Measurements from ENCODE around the gene DYNLRB1.

DYNLRB1 gene

DNA sequence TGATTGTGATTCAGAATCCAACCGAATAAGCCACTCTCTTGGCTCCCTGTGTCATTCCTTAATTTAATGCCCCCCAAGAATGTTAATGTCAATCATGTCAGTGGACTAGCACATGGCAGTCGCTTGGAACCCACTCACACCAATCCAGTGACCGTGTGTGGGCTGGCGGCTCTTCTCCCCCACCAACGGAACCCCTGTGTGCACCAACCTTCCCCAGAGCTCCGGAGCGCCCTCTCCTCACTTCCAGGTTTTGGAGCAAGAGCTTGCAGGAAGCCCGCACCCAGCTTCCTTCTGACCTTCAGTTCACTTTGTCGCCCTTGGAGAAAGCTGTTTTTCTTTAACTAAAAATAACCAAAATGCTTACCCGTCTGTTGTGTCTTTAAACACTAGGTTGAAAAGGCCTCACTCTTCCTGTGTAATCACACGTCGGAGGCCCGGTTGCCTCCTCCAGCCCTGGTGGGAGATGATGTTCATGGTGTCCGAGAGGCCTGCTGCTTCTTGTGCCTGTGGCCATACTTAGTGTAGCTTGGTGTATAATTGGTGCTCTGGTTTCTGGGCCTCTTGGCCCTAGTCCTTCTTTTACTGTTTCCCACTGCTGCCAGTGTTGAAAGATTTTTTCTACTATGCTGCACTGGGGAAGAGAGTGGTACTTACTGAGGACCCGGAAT, 24.5 kb downstream of the DYNLRB1 start:
- Histone ChIP-seq H3K27me3 (ENCODE audit: control insufficient read depth in 2 of 2, insufficient read depth in 2 of 2, low read length in 2 of 2) (no peaks in the 10 kb centered on the region), H3K9me3 (ENCODE audit: control insufficient read depth in 2 of 2, low read length in 2 of 2) (no peaks in the 10 kb centered on the region), H3K36me3 (ENCODE audit: control insufficient read depth in 2 of 2, insufficient read depth in 2 of 2, low read length in 2 of 2) (peaks cover 38 to 51% of the 10 kb centered on the region in 2 donors), H3K9ac (ENCODE audit: low read depth in 1 of 2, low read length in 2 of 2) (no peak overlapping the region), H3K4me3 (ENCODE audit: low read length in 2 of 2) (no peak overlapping the region), H3K27ac (ENCODE audit: low read depth in 2 of 2, low read length in 2 of 2) (no peak overlapping the region), H3K4me1 (ENCODE audit: control insufficient read depth in 2 of 2, insufficient read depth in 2 of 2, low read length in 2 of 2) (peaks cover 11 to 13% of the 10 kb centered on the region in 2 donors)

- H3K27me3 ChIP-seq (ENCODE audit: control insufficient read depth in 2 of 2, insufficient read depth in 2 of 2, low read length in 2 of 2) = no peaks in the 10 kb centered on the region
- H3K4me1 ChIP-seq (ENCODE audit: control insufficient read depth in 2 of 2, insufficient read depth in 2 of 2, low read length in 2 of 2) = peaks cover 11 to 13% of the 10 kb centered on the region in 2 donors
- no peak overlapping the region for H3K9ac ChIP-seq (ENCODE audit: low read depth in 1 of 2, low read length in 2 of 2)
- H3K4me3 ChIP-seq (ENCODE audit: low read length in 2 of 2) = no peak overlapping the region
- no peak overlapping the region for H3K27ac ChIP-seq (ENCODE audit: low read depth in 2 of 2, low read length in 2 of 2)
- peaks cover 33 to 44% of the 10 kb centered on the region in 2 donors for H3K36me3 ChIP-seq (ENCODE audit: control insufficient read depth in 2 of 2, insufficient read depth in 2 of 2, low read length in 2 of 2)
- no peaks in the 10 kb centered on the region for H3K9me3 ChIP-seq (ENCODE audit: control insufficient read depth in 2 of 2, low read length in 2 of 2)
Measured at GRCh38 chr20:34541264-34541901, 25.2 kb downstream of the DYNLRB1 start.

- no peak overlapping the region for H3K4me3 ChIP-seq (ENCODE audit: low read length in 2 of 2)
- H3K27me3 ChIP-seq (ENCODE audit: control insufficient read depth in 2 of 2, insufficient read depth in 2 of 2, low read length in 2 of 2) = no peaks in the 10 kb centered on the region
- no peak overlapping the region for H3K9ac ChIP-seq (ENCODE audit: low read depth in 1 of 2, low read length in 2 of 2)
- H3K36me3 ChIP-seq (ENCODE audit: control insufficient read depth in 2 of 2, insufficient read depth in 2 of 2, low read length in 2 of 2) = peaks cover 29 to 40% of the 10 kb centered on the region in 2 donors
- H3K9me3 ChIP-seq (ENCODE audit: control insufficient read depth in 2 of 2, low read length in 2 of 2) = no peaks in the 10 kb centered on the region
- peaks cover 13% of the 10 kb centered on the region in 2 donors for H3K4me1 ChIP-seq (ENCODE audit: control insufficient read depth in 2 of 2, insufficient read depth in 2 of 2, low read length in 2 of 2)
- no peak overlapping the region for H3K27ac ChIP-seq (ENCODE audit: low read depth in 2 of 2, low read length in 2 of 2)
Measured at GRCh38 chr20:34541917-34542316, 25.7 kb downstream of the DYNLRB1 start.

GRCh38 chr20:34542439-34542838, 26.2 kb downstream of the DYNLRB1 start:
- Histone ChIP-seq H3K9ac (ENCODE audit: low read depth in 1 of 2, low read length in 2 of 2) (no peak overlapping the region), H3K4me3 (ENCODE audit: low read length in 2 of 2) (no peak overlapping the region), H3K27ac (ENCODE audit: low read depth in 2 of 2, low read length in 2 of 2) (no peak overlapping the region), H3K9me3 (ENCODE audit: control insufficient read depth in 2 of 2, low read length in 2 of 2) (no peaks in the 10 kb centered on the region), H3K36me3 (ENCODE audit: control insufficient read depth in 2 of 2, insufficient read depth in 2 of 2, low read length in 2 of 2) (peaks cover 26 to 35% of the 10 kb centered on the region in 2 donors), H3K27me3 (ENCODE audit: control insufficient read depth in 2 of 2, insufficient read depth in 2 of 2, low read length in 2 of 2) (no peaks in the 10 kb centered on the region), H3K4me1 (ENCODE audit: control insufficient read depth in 2 of 2, insufficient read depth in 2 of 2, low read length in 2 of 2) (peaks cover 13% of the 10 kb centered on the region in 2 donors)

GRCh38 chr20:34543463-34544056, 27.3 kb downstream of the DYNLRB1 start:
- Histone ChIP-seq H3K9me3 (ENCODE audit: control insufficient read depth in 2 of 2, low read length in 2 of 2) (no peaks in the 10 kb centered on the region), H3K4me3 (ENCODE audit: low read length in 2 of 2) (peak overlapping the region in 1 of 2 donors; percentile 31), H3K9ac (ENCODE audit: low read depth in 1 of 2, low read length in 2 of 2) (no peak overlapping the region), H3K4me1 (ENCODE audit: control insufficient read depth in 2 of 2, insufficient read depth in 2 of 2, low read length in 2 of 2) (peaks cover 13 to 17% of the 10 kb centered on the region in 2 donors), H3K27me3 (ENCODE audit: control insufficient read depth in 2 of 2, insufficient read depth in 2 of 2, low read length in 2 of 2) (no peaks in the 10 kb centered on the region), H3K27ac (ENCODE audit: low read depth in 2 of 2, low read length in 2 of 2) (peak overlapping the region; percentile 15 to 61), H3K36me3 (ENCODE audit: control insufficient read depth in 2 of 2, insufficient read depth in 2 of 2, low read length in 2 of 2) (peaks cover 26 to 32% of the 10 kb centered on the region in 2 donors)

GRCh38 chr20:34544109-34544796, 28.0 kb downstream of the DYNLRB1 start:
- Histone ChIP-seq H3K27me3 (ENCODE audit: control insufficient read depth in 2 of 2, insufficient read depth in 2 of 2, low read length in 2 of 2) (no peaks in the 10 kb centered on the region), H3K27ac (ENCODE audit: low read depth in 2 of 2, low read length in 2 of 2) (peak overlapping the region; percentile 15 to 61), H3K4me1 (ENCODE audit: control insufficient read depth in 2 of 2, insufficient read depth in 2 of 2, low read length in 2 of 2) (peaks cover 13 to 17% of the 10 kb centered on the region in 2 donors), H3K36me3 (ENCODE audit: control insufficient read depth in 2 of 2, insufficient read depth in 2 of 2, low read length in 2 of 2) (peaks cover 19 to 26% of the 10 kb centered on the region in 2 donors), H3K4me3 (ENCODE audit: low read length in 2 of 2) (peak overlapping the region in 1 of 2 donors; percentile 44), H3K9me3 (ENCODE audit: control insufficient read depth in 2 of 2, low read length in 2 of 2) (no peaks in the 10 kb centered on the region), H3K9ac (ENCODE audit: low read depth in 1 of 2, low read length in 2 of 2) (no peak overlapping the region)

DNA sequence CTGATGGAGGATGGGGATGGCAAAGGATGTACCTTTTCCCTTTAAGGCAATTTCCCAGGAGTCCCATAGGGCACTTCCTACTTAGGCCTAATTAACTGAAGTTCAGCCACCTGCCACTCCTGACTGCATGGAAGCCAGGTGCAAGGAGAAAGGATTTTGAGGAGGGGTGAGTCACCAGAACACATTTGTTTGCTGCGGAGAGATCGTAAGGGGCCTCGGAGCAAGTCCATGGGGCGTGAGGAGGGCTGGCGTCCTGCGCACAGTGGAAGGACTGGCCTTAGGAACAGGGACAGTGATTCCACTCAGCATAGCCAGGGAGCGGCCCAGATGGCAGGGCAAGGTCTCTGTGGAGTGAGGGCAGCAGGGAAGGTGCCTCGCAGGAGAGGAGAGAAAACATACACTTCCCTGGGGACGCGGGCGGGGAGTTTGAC, 30.5 kb downstream of the DYNLRB1 start:
- H3K9ac ChIP-seq (ENCODE audit: low read depth in 1 of 2, low read length in 2 of 2) = peak overlapping the region; percentile 60 to 78
- peak overlapping the region; percentile 70 to 82 for H3K4me3 ChIP-seq (ENCODE audit: low read length in 2 of 2)
- H3K36me3 ChIP-seq (ENCODE audit: control insufficient read depth in 2 of 2, insufficient read depth in 2 of 2, low read length in 2 of 2) = peaks cover 5 to 11% of the 10 kb centered on the region in 2 donors
- no peaks in the 10 kb centered on the region for H3K9me3 ChIP-seq (ENCODE audit: control insufficient read depth in 2 of 2, low read length in 2 of 2)
- peaks cover 13 to 17% of the 10 kb centered on the region in 2 donors for H3K4me1 ChIP-seq (ENCODE audit: control insufficient read depth in 2 of 2, insufficient read depth in 2 of 2, low read length in 2 of 2)
- peak overlapping the region; percentile 78 to 84 for H3K27ac ChIP-seq (ENCODE audit: low read depth in 2 of 2, low read length in 2 of 2)
- no peaks in the 10 kb centered on the region for H3K27me3 ChIP-seq (ENCODE audit: control insufficient read depth in 2 of 2, insufficient read depth in 2 of 2, low read length in 2 of 2)

- Histone ChIP-seq H3K4me3 (ENCODE audit: low read length in 2 of 2) (peak overlapping the region in 1 of 2 donors; percentile 82), H3K9me3 (ENCODE audit: control insufficient read depth in 2 of 2, low read length in 2 of 2) (no peaks in the 10 kb centered on the region), H3K27me3 (ENCODE audit: control insufficient read depth in 2 of 2, insufficient read depth in 2 of 2, low read length in 2 of 2) (no peaks in the 10 kb centered on the region), H3K36me3 (ENCODE audit: control insufficient read depth in 2 of 2, insufficient read depth in 2 of 2, low read length in 2 of 2) (peaks cover 0 to 3% of the 10 kb centered on the region in 2 donors), H3K4me1 (ENCODE audit: control insufficient read depth in 2 of 2, insufficient read depth in 2 of 2, low read length in 2 of 2) (peaks cover 12 to 17% of the 10 kb centered on the region in 2 donors), H3K27ac (ENCODE audit: low read depth in 2 of 2, low read length in 2 of 2) (no peak overlapping the region), H3K9ac (ENCODE audit: low read depth in 1 of 2, low read length in 2 of 2) (no peak overlapping the region)
Measured at GRCh38 chr20:34547844-34548613, 31.8 kb downstream of the DYNLRB1 start.

DNA sequence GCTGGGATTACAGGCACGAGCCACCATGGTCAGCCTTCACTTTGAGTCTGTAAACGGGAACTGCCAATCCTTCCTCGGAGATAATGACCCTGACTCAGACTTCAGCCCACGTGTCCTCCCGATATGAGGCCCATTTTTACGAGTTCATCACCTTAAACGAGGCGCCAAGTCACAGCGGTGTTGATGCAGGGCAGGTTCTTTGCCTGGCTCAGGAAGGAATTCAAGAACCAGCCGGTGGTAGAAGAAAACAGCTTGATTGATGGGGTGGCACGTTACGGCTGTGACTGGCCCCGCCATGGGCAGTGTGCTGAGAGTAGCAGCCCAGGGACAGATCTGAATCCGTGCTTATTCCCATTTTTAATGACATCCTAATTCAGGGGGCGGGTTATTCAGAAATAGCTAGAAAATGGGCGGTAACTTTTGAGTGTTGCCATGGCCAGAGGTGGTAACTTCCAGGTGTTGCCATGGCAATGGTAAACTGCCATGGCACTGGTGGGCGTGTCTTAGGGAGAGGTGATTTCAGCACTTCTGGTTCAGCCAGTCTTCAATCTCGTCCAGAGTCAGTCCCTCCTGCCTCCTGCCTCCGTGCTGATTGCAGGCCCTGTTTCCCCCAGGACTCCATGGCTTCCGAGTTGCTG, 33.2 kb downstream of the DYNLRB1 start:
- no peaks in the 10 kb centered on the region for H3K9me3 ChIP-seq (ENCODE audit: control insufficient read depth in 2 of 2, low read length in 2 of 2)
- H3K9ac ChIP-seq (ENCODE audit: low read depth in 1 of 2, low read length in 2 of 2) = no peak overlapping the region
- no peak overlapping the region for H3K4me3 ChIP-seq (ENCODE audit: low read length in 2 of 2)
- no peak overlapping the region for H3K27ac ChIP-seq (ENCODE audit: low read depth in 2 of 2, low read length in 2 of 2)
- no peaks in the 10 kb centered on the region for H3K27me3 ChIP-seq (ENCODE audit: control insufficient read depth in 2 of 2, insufficient read depth in 2 of 2, low read length in 2 of 2)
- H3K36me3 ChIP-seq (ENCODE audit: control insufficient read depth in 2 of 2, insufficient read depth in 2 of 2, low read length in 2 of 2) = peaks cover 0 to 3% of the 10 kb centered on the region in 2 donors
- H3K4me1 ChIP-seq (ENCODE audit: control insufficient read depth in 2 of 2, insufficient read depth in 2 of 2, low read length in 2 of 2) = peaks cover 5 to 14% of the 10 kb centered on the region in 2 donors

All from mucosa of rectum (tissue), 2 donors.